Measurements from ENCODE around the gene SMYD2. TPM values are rescaled to one million over a fixed set of nuclear protein-coding genes. Genes with fewer than 3 reads are reported as not detected.

SMYD2 gene
- total RNA-seq, 1 experiment from 2014 or later = 27.2 TPM

GRCh38 chr1:214260561-214261205 is 20.3 kb upstream of the SMYD2 start:
- Histone ChIP-seq H4K20me1 (ENCODE audit: insufficient read depth) (no peaks in the 10 kb centered on the region), H3K27ac (ENCODE audit: low read depth, low read length) (no peak overlapping the region), H3K4me1 (ENCODE audit: control insufficient read depth in 1 of 2, insufficient read depth in 2 of 2, low read length in 2 of 2) (peaks cover 0 to 10% of the 10 kb centered on the region in 2 experiments; a peak in 1 of 4 replicates), H3K4me3 (replicated peaks in 1 of 2; ENCODE audit: low read depth in 1 of 2, low read length in 2 of 2) (no peak overlapping the region), H2AFZ (ENCODE audit: low read depth, low read length, poor library complexity, severe bottlenecking) (no peak overlapping the region), H3K79me2 (ENCODE audit: insufficient read depth, low read length) (no peaks in the 10 kb centered on the region), H3K9me3 (ENCODE audit: control insufficient read depth in 1 of 2, insufficient read depth in 1 of 2, low read depth in 1 of 2, low read length in 2 of 2) (no peaks in the 10 kb centered on the region), H3K9ac (ENCODE audit: low read length) (no peak overlapping the region), H3K4me2 (ENCODE audit: low read length) (0 out of 2 replicates have a peak overlapping the region, but pooled peaks have one; percentile 51), H3K36me3 (ENCODE audit: control insufficient read depth in 1 of 2, insufficient read depth in 2 of 2, low read length in 2 of 2) (no peaks in the 10 kb centered on the region), H3K27me3 (ENCODE audit: insufficient read depth, low read length) (no peaks in the 10 kb centered on the region), H3K9me2 (ENCODE audit: insufficient read depth) (no peaks in the 10 kb centered on the region)
- RAD21 ChIA-PET (ENCODE audit: low non-redundant PET in 1 of 2, low total read pairs in 2 of 2, uncharacterized antibody in 2 of 2, unreplicated experiment in 2 of 2) = interaction anchor here (1.4 to 1.9 kb wide), 3 partner anchors 68 to 71 kb away, joined by 6 to 8 read pairs (median 7); no protein-coding TSS in a partner anchor
- POLR2A ChIA-PET = interaction anchor here (1.2 to 1.6 kb wide), 2 partner anchors 20 to 71 kb away, joined by 3 read pairs; partner anchors contain the start of gene SMYD2
- intact Hi-C loops (cut with micrococcal nuclease) = loop anchor here (1.0 to 2.0 kb wide), 2 partner anchors 60 to 69 kb away; no protein-coding TSS in a partner anchor
- CTCF ChIA-PET = interaction anchor here (0.7 to 3.5 kb wide), 12 partner anchors 8 to 1263 kb away, joined by 3 to 41 read pairs (median 8); partner anchors contain the start of gene SMYD2
- TF ChIP-seq JUND (IDR thresholded peaks at IDR 0.05) = no peak
- TF ChIP-seq CTCF (IDR thresholded peaks at IDR 0.05 in 2 of 3, conservative IDR thresholded peaks at IDR 0.05 in 1 of 3; ENCODE audit: borderline replicate concordance in 1 of 3, insufficient read depth in 1 of 3, low read depth in 2 of 3, low read length in 2 of 3) = no peak
- TF ChIP-seq EGR1 (IDR thresholded peaks at IDR 0.05; ENCODE audit: low read depth) = no peak
- TF ChIP-seq CEBPB (IDR thresholded peaks at IDR 0.05; ENCODE audit: low read depth) = no peak
- TF ChIP-seq POLR2A (IDR thresholded peaks at IDR 0.05; ENCODE audit: borderline replicate concordance, extremely low read depth, insufficient read depth, insufficient read length) = no peak
- TF ChIP-seq POLR2AphosphoS5 (IDR thresholded peaks at IDR 0.05; ENCODE audit: low read depth, low read length) = no peak
- TF ChIP-seq ELF1 (IDR thresholded peaks at IDR 0.05; ENCODE audit: borderline replicate concordance, low read depth) = no peak
- no peak for TF ChIP-seq ZBTB33 (IDR thresholded peaks at IDR 0.05; ENCODE audit: extremely low read depth, insufficient replicate concordance, low read length)
- TF ChIP-seq SIN3A (IDR thresholded peaks at IDR 0.05; ENCODE audit: low read depth) = no peak
- BruUV-seq (replicated peaks) = no TSS peak
- no peak for ATAC-seq
- DNase-seq (ENCODE audit: low read depth, low spot score) = no peak
